ENCODE measurements around the gene SLC4A1. TPM values are rescaled to one million over a fixed set of nuclear protein-coding genes. Genes with fewer than 3 reads are reported as not detected.

Gene SLC4A1
- polyA plus RNA-seq, 1 donor (not counting 4 experiments of a cell fraction or from before 2014, with no cell fraction given), result not detected

GRCh38 chr17:44280392-44280937 lies 12.5 kb upstream of the SLC4A1 start:
- Histone ChIP-seq H4K20me1 (ENCODE audit: control insufficient read depth, extremely low read depth, insufficient read depth, low read length) (no peaks in the 10 kb centered on the region), H3K4me1 (ENCODE audit: control insufficient read depth, extremely low read depth, insufficient read depth, low read length) (no peaks in the 10 kb centered on the region), H3K9me1 (ENCODE audit: control insufficient read depth, extremely low read depth, insufficient read depth, low read length) (no peaks in the 10 kb centered on the region), H3K4me2 (ENCODE audit: control insufficient read depth, extremely low read depth, insufficient read depth, low read depth, low read length) (no peak overlapping the region), H3K27ac (ENCODE audit: control insufficient read depth, insufficient read depth, low read length) (no peak overlapping the region), H2AFZ (ENCODE audit: control insufficient read depth, low read length) (no peak overlapping the region), H3K79me2 (ENCODE audit: control insufficient read depth, insufficient read depth, low read length) (no peaks in the 10 kb centered on the region), H3K36me3 (ENCODE audit: control insufficient read depth in 2 of 2, extremely low read depth in 1 of 2, insufficient read depth in 2 of 2, low read length in 2 of 2) (no peaks in the 10 kb centered on the region), H3K9ac (ENCODE audit: control insufficient read depth, extremely low read depth, insufficient read depth, low read length) (no peak overlapping the region), H3K27me3 (ENCODE audit: control insufficient read depth, extremely low read depth, insufficient read depth, low read length) (no peaks in the 10 kb centered on the region), H3K9me3 (ENCODE audit: control insufficient read depth, low read depth, low read length) (no peaks in the 10 kb centered on the region), H3K4me3 (ENCODE audit: control insufficient read depth in 2 of 3, extremely low read depth in 1 of 3, insufficient read depth in 2 of 3, low read depth in 1 of 3, low read length in 3 of 3) (no peak overlapping the region)
- dilution Hi-C loops (cut with MboI; ENCODE audit: extremely low pct_ligation_motif_present, low sequenced_read_pairs), result no loop called here
- no peak for TF ChIP-seq EZH2 (IDR thresholded peaks at IDR 0.05; ENCODE audit: low read length)
- TF ChIP-seq CTCF (optimal IDR thresholded peaks at IDR 0.05 in 1 of 3, IDR thresholded peaks at IDR 0.05 in 1 of 3, conservative IDR thresholded peaks at IDR 0.05 in 1 of 3; ENCODE audit: extremely low read depth in 1 of 3, insufficient read depth in 2 of 3, low read length in 3 of 3), result no peak
- no peak for FAIRE-seq
- no peak for DNase-seq (ENCODE audit: low read depth, low spot score)

GRCh38 chr17:44279666-44280391 lies 11.9 kb upstream of the SLC4A1 start:
- H3K9ac ChIP-seq (ENCODE audit: control insufficient read depth, extremely low read depth, insufficient read depth, low read length), result no peak overlapping the region

More at GRCh38 chr17:44279666-44280391, 11.9 kb upstream of the SLC4A1 start:
- no peaks in the 10 kb centered on the region for H3K36me3 ChIP-seq (ENCODE audit: control insufficient read depth in 2 of 2, extremely low read depth in 1 of 2, insufficient read depth in 2 of 2, low read length in 2 of 2)
- H3K4me3 ChIP-seq (ENCODE audit: control insufficient read depth in 2 of 3, extremely low read depth in 1 of 3, insufficient read depth in 2 of 3, low read depth in 1 of 3, low read length in 3 of 3), result no peak overlapping the region
- H3K4me1 ChIP-seq (ENCODE audit: control insufficient read depth, extremely low read depth, insufficient read depth, low read length), result no peaks in the 10 kb centered on the region
- no peaks in the 10 kb centered on the region for H3K9me3 ChIP-seq (ENCODE audit: control insufficient read depth, low read depth, low read length)
- FAIRE-seq (no peak), DNase-seq (ENCODE audit: low read depth, low spot score) (no peak)
- no peaks in the 10 kb centered on the region for H4K20me1 ChIP-seq (ENCODE audit: control insufficient read depth, extremely low read depth, insufficient read depth, low read length)
- dilution Hi-C loops (cut with MboI; ENCODE audit: extremely low pct_ligation_motif_present, low sequenced_read_pairs), result no loop called here
- no peak for TF ChIP-seq CTCF (optimal IDR thresholded peaks at IDR 0.05 in 1 of 3, IDR thresholded peaks at IDR 0.05 in 1 of 3, conservative IDR thresholded peaks at IDR 0.05 in 1 of 3; ENCODE audit: extremely low read depth in 1 of 3, insufficient read depth in 2 of 3, low read length in 3 of 3)
- TF ChIP-seq EZH2 (IDR thresholded peaks at IDR 0.05; ENCODE audit: low read length), result no peak
- no peak overlapping the region for H2AFZ ChIP-seq (ENCODE audit: control insufficient read depth, low read length)
- no peak overlapping the region for H3K27ac ChIP-seq (ENCODE audit: control insufficient read depth, insufficient read depth, low read length)
- H3K9me1 ChIP-seq (ENCODE audit: control insufficient read depth, extremely low read depth, insufficient read depth, low read length), result no peaks in the 10 kb centered on the region
- H3K4me2 ChIP-seq (ENCODE audit: control insufficient read depth, extremely low read depth, insufficient read depth, low read depth, low read length), result no peak overlapping the region
- H3K27me3 ChIP-seq (ENCODE audit: control insufficient read depth, extremely low read depth, insufficient read depth, low read length), result no peaks in the 10 kb centered on the region
- H3K79me2 ChIP-seq (ENCODE audit: control insufficient read depth, insufficient read depth, low read length), result no peaks in the 10 kb centered on the region

Data from keratinocyte (primary cell).